ENCODE data around the gene CBX8. TPM values are rescaled to one million over a fixed set of nuclear protein-coding genes. Genes with fewer than 3 reads are reported as not detected.

The CBX8 gene
- total RNA-seq, 1 experiment from 2014 or later = 2.0 TPM

DNA sequence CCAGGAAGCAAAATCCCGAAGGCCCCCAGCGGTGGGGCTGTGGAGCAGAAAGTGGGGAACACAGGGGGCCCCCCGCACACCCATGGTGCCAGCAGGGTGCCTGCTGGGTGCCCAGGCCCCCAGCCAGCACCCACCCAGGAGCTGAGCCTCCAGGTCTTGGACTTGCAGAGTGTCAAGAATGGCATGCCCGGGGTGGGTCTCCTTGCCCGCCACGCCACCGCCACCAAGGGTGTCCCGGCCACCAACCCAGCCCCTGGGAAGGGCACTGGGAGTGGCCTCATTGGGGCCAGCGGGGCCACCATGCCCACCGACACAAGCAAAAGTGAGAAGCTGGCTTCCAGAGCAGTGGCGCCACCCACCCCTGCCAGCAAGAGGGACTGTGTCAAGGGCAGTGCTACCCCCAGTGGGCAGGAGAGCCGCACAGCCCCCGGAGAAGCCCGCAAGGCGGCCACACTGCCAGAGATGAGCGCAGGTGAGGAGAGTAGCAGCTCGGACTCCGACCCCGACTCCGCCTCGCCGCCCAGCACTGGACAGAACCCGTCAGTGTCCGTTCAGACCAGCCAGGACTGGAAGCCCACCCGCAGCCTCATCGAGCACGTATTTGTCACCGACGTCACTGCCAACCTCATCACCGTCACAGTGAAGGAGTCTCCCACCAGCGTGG, 12.4 kb downstream of the CBX8 start:
- Mint-ChIP-seq H3K9me3 (no peaks in the 10 kb centered on the region), H3K4me3 (no peak overlapping the region), H3K27ac (no peak overlapping the region), H3K4me1 (peaks cover 55% of the 10 kb centered on the region), H3K27me3 (ENCODE audit: low read depth) (peaks cover 32% of the 10 kb centered on the region), H3K36me3 (peaks cover 48% of the 10 kb centered on the region)
- TF ChIP-seq RELA (CRISPR knock-in tag; IDR thresholded peaks at IDR 0.05; ENCODE audit: borderline replicate concordance) (no peak), JAZF1 (CRISPR knock-in tag; IDR thresholded peaks at IDR 0.05) (no peak), TEAD4 (CRISPR knock-in tag; IDR thresholded peaks at IDR 0.05) (no peak), ATF1 (CRISPR knock-in tag; IDR thresholded peaks at IDR 0.05) (no peak), SMAD3 (CRISPR knock-in tag; IDR thresholded peaks at IDR 0.05; ENCODE audit: borderline replicate concordance) (no peak), NR2C2 (CRISPR knock-in tag; IDR thresholded peaks at IDR 0.05) (no peak), CBFB (CRISPR knock-in tag; IDR thresholded peaks at IDR 0.05; ENCODE audit: low read depth) (no peak), JUN (CRISPR knock-in tag; IDR thresholded peaks at IDR 0.05) (no peak)
- TF ChIP-seq, protein P1, sequence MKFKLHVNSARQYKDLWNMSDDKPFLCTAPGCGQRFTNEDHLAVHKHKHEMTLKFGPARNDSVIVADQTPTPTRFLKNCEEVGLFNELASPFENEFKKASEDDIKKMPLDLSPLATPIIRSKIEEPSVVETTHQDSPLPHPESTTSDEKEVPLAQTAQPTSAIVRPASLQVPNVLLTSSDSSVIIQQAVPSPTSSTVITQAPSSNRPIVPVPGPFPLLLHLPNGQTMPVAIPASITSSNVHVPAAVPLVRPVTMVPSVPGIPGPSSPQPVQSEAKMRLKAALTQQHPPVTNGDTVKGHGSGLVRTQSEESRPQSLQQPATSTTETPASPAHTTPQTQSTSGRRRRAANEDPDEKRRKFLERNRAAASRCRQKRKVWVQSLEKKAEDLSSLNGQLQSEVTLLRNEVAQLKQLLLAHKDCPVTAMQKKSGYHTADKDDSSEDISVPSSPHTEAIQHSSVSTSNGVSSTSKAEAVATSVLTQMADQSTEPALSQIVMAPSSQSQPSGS (CRISPR knock-in tag; IDR thresholded peaks at IDR 0.05; ENCODE audit: borderline replicate concordance, low read depth) = no peak
- TF ChIP-seq, protein P2, sequence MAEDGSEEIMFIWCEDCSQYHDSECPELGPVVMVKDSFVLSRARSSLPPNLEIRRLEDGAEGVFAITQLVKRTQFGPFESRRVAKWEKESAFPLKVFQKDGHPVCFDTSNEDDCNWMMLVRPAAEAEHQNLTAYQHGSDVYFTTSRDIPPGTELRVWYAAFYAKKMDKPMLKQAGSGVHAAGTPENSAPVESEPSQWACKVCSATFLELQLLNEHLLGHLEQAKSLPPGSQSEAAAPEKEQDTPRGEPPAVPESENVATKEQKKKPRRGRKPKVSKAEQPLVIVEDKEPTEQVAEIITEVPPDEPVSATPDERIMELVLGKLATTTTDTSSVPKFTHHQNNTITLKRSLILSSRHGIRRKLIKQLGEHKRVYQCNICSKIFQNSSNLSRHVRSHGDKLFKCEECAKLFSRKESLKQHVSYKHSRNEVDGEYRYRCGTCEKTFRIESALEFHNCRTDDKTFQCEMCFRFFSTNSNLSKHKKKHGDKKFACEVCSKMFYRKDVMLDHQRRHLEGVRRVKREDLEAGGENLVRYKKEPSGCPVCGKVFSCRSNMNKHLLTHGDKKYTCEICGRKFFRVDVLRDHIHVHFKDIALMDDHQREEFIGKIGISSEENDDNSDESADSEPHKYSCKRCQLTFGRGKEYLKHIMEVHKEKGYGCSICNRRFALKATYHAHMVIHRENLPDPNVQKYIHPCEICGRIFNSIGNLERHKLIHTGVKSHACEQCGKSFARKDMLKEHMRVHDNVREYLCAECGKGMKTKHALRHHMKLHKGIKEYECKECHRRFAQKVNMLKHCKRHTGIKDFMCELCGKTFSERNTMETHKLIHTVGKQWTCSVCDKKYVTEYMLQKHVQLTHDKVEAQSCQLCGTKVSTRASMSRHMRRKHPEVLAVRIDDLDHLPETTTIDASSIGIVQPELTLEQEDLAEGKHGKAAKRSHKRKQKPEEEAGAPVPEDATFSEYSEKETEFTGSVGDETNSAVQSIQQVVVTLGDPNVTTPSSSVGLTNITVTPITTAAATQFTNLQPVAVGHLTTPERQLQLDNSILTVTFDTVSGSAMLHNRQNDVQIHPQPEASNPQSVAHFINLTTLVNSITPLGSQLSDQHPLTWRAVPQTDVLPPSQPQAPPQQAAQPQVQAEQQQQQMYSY (CRISPR knock-in tag; IDR thresholded peaks at IDR 0.05) = no peak
- TF ChIP-seq, protein P3, sequence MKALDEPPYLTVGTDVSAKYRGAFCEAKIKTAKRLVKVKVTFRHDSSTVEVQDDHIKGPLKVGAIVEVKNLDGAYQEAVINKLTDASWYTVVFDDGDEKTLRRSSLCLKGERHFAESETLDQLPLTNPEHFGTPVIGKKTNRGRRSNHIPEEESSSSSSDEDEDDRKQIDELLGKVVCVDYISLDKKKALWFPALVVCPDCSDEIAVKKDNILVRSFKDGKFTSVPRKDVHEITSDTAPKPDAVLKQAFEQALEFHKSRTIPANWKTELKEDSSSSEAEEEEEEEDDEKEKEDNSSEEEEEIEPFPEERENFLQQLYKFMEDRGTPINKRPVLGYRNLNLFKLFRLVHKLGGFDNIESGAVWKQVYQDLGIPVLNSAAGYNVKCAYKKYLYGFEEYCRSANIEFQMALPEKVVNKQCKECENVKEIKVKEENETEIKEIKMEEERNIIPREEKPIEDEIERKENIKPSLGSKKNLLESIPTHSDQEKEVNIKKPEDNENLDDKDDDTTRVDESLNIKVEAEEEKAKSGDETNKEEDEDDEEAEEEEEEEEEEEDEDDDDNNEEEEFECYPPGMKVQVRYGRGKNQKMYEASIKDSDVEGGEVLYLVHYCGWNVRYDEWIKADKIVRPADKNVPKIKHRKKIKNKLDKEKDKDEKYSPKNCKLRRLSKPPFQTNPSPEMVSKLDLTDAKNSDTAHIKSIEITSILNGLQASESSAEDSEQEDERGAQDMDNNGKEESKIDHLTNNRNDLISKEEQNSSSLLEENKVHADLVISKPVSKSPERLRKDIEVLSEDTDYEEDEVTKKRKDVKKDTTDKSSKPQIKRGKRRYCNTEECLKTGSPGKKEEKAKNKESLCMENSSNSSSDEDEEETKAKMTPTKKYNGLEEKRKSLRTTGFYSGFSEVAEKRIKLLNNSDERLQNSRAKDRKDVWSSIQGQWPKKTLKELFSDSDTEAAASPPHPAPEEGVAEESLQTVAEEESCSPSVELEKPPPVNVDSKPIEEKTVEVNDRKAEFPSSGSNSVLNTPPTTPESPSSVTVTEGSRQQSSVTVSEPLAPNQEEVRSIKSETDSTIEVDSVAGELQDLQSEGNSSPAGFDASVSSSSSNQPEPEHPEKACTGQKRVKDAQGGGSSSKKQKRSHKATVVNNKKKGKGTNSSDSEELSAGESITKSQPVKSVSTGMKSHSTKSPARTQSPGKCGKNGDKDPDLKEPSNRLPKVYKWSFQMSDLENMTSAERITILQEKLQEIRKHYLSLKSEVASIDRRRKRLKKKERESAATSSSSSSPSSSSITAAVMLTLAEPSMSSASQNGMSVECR (CRISPR knock-in tag; IDR thresholded peaks at IDR 0.05; ENCODE audit: borderline replicate concordance) = no peak
- ChIA-PET POLR2A (interaction anchor here (0.9 kb wide), 1 partner anchor 10 kb away, joined by 3 read pairs; no protein-coding TSS in a partner anchor), CTCF (interaction anchor here (0.8 to 1.0 kb wide), 3 partner anchors 39 to 76 kb away, joined by 3 read pairs; no protein-coding TSS in a partner anchor)
- ATAC-seq (no peak), DNase-seq (ENCODE audit: low spot score) (no peak)

DNA sequence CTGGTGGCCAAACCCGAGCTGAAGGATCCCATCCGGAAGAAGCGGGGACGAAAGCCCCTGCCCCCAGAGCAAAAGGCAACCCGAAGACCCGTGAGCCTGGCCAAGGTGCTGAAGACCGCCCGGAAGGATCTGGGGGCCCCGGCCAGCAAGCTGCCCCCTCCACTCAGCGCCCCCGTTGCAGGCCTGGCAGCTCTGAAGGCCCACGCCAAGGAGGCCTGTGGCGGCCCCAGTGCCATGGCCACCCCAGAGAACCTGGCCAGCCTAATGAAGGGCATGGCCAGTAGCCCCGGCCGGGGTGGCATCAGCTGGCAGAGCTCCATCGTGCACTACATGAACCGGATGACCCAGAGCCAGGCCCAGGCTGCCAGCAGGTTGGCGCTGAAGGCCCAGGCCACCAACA, 13.0 kb downstream of the CBX8 start:
- no peak for ATAC-seq
- no peak for DNase-seq (ENCODE audit: low spot score)
- H3K9me3 Mint-ChIP-seq = no peaks in the 10 kb centered on the region
- no peak overlapping the region for H3K27ac Mint-ChIP-seq
- ChIA-PET POLR2A (interaction anchor here (0.9 kb wide), 1 partner anchor 10 kb away, joined by 3 read pairs; no protein-coding TSS in a partner anchor), CTCF (interaction anchor here (1.0 kb wide), 2 partner anchors 38 to 75 kb away, joined by 3 read pairs; no protein-coding TSS in a partner anchor)
- peaks cover 26% of the 10 kb centered on the region for H3K27me3 Mint-ChIP-seq (ENCODE audit: low read depth)
- peaks cover 56% of the 10 kb centered on the region for H3K4me1 Mint-ChIP-seq
- H3K4me3 Mint-ChIP-seq = no peak overlapping the region
- peaks cover 48% of the 10 kb centered on the region for H3K36me3 Mint-ChIP-seq
- no peak for TF ChIP-seq HMGA2 (CRISPR knock-in tag; IDR thresholded peaks at IDR 0.05)
- TF ChIP-seq, protein P4, sequence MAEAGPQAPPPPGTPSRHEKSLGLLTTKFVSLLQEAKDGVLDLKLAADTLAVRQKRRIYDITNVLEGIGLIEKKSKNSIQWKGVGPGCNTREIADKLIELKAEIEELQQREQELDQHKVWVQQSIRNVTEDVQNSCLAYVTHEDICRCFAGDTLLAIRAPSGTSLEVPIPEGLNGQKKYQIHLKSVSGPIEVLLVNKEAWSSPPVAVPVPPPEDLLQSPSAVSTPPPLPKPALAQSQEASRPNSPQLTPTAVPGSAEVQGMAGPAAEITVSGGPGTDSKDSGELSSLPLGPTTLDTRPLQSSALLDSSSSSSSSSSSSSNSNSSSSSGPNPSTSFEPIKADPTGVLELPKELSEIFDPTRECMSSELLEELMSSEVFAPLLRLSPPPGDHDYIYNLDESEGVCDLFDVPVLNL (CRISPR knock-in tag; IDR thresholded peaks at IDR 0.05; ENCODE audit: borderline replicate concordance, low read depth) = no peak
- no peak for TF ChIP-seq EMX1 (CRISPR knock-in tag; IDR thresholded peaks at IDR 0.05)
- TF ChIP-seq, protein P5, sequence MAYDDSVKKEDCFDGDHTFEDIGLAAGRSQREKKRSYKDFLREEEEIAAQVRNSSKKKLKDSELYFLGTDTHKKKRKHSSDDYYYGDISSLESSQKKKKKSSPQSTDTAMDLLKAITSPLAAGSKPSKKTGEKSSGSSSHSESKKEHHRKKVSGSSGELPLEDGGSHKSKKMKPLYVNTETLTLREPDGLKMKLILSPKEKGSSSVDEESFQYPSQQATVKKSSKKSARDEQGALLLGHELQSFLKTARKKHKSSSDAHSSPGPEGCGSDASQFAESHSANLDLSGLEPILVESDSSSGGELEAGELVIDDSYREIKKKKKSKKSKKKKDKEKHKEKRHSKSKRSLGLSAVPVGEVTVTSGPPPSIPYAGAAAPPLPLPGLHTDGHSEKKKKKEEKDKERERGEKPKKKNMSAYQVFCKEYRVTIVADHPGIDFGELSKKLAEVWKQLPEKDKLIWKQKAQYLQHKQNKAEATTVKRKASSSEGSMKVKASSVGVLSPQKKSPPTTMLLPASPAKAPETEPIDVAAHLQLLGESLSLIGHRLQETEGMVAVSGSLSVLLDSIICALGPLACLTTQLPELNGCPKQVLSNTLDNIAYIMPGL (CRISPR knock-in tag; IDR thresholded peaks at IDR 0.05) = no peak
- TF ChIP-seq, protein P6, sequence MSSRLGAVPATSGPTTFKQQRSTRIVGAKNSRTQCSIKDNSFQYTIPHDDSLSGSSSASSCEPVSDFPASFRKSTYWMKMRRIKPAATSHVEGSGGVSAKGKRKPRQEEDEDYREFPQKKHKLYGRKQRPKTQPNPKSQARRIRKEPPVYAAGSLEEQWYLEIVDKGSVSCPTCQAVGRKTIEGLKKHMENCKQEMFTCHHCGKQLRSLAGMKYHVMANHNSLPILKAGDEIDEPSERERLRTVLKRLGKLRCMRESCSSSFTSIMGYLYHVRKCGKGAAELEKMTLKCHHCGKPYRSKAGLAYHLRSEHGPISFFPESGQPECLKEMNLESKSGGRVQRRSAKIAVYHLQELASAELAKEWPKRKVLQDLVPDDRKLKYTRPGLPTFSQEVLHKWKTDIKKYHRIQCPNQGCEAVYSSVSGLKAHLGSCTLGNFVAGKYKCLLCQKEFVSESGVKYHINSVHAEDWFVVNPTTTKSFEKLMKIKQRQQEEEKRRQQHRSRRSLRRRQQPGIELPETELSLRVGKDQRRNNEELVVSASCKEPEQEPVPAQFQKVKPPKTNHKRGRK (CRISPR knock-in tag; IDR thresholded peaks at IDR 0.05; ENCODE audit: borderline replicate concordance) = no peak
- TF ChIP-seq RORB (CRISPR knock-in tag; IDR thresholded peaks at IDR 0.05) = no peak
- no peak for TF ChIP-seq MXD4 (CRISPR knock-in tag; IDR thresholded peaks at IDR 0.05; ENCODE audit: borderline replicate concordance)
- TF ChIP-seq, protein P7, sequence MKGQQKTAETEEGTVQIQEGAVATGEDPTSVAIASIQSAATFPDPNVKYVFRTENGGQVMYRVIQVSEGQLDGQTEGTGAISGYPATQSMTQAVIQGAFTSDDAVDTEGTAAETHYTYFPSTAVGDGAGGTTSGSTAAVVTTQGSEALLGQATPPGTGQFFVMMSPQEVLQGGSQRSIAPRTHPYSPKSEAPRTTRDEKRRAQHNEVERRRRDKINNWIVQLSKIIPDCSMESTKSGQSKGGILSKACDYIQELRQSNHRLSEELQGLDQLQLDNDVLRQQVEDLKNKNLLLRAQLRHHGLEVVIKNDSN (CRISPR knock-in tag; IDR thresholded peaks at IDR 0.05) = no peak
- TF ChIP-seq GABPB1 (CRISPR knock-in tag; IDR thresholded peaks at IDR 0.05) = no peak

Data from WTC11 (cell line).